ENCODE results near the gene ZBED1.

GRCh38 chrX:2501559-2502102 is 855 bp upstream of the ZBED1 start:
- TF ChIP-seq CTCF (IDR thresholded peaks at IDR 0.05) (no peak), EP300 (IDR thresholded peaks at IDR 0.05) (no peak)
